ENCODE data around the gene RELN.

RELN gene

GRCh38 chr7:103462358-103462757 is 527.1 kb downstream of the RELN start:
- no peak for DNase-seq

- peak; percentile 22 to 58 (median 52) for DNase-seq
Measured at GRCh38 chr7:103447073-103447960, 542.1 kb downstream of the RELN start.

GRCh38 chr7:103446049-103446520 is 543.4 kb downstream of the RELN start, which contains the start of gene SLC26A5:
TSS of gene SLC26A5 (minus strand) at chr7:103446207. CDS start at chr7:103421514, 24,693 bp downstream.
- peak in 1 of 4 experiments; percentile 5 for DNase-seq

GRCh38 chr7:103445228-103446048 is 544.0 kb downstream of the RELN start:
- DNase-seq = peak in 3 of 4 experiments; percentile 5 to 31 (median 13)

- no peak for DNase-seq
Measured at GRCh38 chr7:103439661-103440060, 549.8 kb downstream of the RELN start.

GRCh38 chr7:103437623-103438022 is 551.8 kb downstream of the RELN start:
- no peak for DNase-seq

- peak in 3 of 4 experiments; percentile 4 to 46 (median 36) for DNase-seq
Measured at GRCh38 chr7:103432712-103433111, 556.7 kb downstream of the RELN start.

GRCh38 chr7:103425177-103425576 is 564.3 kb downstream of the RELN start:
- DNase-seq = no peak

GRCh38 chr7:103423467-103424179 is 565.8 kb downstream of the RELN start:
- DNase-seq = no peak

All from suppressor macrophage (primary cell).